Neural progenitor cell (in vitro differentiated cells): ENCODE data around the gene PITPNC1.

Experiments
- EZH2 ChIP-seq: fragments of 200-600 bp; sonication (generic); IDR thresholded peaks from 2 replicates; pipeline ENCODE4 v1.6.1; 2017; ENCODE audit warnings: antibody characterized with exemption, mild to moderate bottlenecking, moderate library complexity
- EZH2phosphoT487 ChIP-seq: fragments of 200-600 bp; sonication (generic); IDR thresholded peaks from 2 replicates; pipeline ENCODE4 v1.6.1; 2017; ENCODE audit warnings: antibody characterized with exemption
- TF ChIP-seq, protein P1 (sequence below): fragments of 200-600 bp; sonication (generic); IDR thresholded peaks from 2 replicates; pipeline ENCODE4 v1.5.1; 2017; ENCODE audit warnings: antibody characterized with exemption, mild to moderate bottlenecking

DNA sequence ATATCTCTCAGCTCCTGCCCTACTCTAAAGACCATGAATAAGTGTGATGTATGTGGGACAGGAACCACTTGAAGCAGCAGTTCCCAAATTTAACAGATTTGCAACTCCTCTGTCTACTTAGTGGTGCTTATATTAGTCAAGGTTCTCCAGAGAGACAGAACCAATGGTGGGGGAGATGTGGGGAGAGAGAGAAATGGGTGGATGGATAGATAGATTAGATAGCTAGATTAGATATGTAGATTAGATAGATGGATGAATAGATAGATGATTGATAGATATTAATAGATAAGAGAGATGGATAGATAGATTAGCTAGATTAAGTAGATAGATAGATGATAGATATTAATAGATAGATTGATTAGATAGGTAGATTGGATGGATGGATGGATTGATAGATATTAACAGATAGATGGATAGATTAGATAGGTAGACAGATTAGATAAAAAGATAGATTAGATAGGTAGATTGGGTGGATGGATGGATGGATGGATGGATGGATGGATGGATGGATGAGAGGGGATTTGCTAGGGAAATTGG, 186.7 kb downstream of the PITPNC1 start:
- TF ChIP-seq EZH2phosphoT487 (no peak), EZH2 (no peak)
- TF ChIP-seq, protein P1, sequence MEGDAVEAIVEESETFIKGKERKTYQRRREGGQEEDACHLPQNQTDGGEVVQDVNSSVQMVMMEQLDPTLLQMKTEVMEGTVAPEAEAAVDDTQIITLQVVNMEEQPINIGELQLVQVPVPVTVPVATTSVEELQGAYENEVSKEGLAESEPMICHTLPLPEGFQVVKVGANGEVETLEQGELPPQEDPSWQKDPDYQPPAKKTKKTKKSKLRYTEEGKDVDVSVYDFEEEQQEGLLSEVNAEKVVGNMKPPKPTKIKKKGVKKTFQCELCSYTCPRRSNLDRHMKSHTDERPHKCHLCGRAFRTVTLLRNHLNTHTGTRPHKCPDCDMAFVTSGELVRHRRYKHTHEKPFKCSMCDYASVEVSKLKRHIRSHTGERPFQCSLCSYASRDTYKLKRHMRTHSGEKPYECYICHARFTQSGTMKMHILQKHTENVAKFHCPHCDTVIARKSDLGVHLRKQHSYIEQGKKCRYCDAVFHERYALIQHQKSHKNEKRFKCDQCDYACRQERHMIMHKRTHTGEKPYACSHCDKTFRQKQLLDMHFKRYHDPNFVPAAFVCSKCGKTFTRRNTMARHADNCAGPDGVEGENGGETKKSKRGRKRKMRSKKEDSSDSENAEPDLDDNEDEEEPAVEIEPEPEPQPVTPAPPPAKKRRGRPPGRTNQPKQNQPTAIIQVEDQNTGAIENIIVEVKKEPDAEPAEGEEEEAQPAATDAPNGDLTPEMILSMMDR: no peak
